ENCODE results near the gene GLRX5. TPM values are rescaled to one million over a fixed set of nuclear protein-coding genes. Genes with fewer than 3 reads are reported as not detected.

GLRX5 gene
- total RNA-seq, 1 experiment from 2014 or later, result 73.1 TPM

DNA sequence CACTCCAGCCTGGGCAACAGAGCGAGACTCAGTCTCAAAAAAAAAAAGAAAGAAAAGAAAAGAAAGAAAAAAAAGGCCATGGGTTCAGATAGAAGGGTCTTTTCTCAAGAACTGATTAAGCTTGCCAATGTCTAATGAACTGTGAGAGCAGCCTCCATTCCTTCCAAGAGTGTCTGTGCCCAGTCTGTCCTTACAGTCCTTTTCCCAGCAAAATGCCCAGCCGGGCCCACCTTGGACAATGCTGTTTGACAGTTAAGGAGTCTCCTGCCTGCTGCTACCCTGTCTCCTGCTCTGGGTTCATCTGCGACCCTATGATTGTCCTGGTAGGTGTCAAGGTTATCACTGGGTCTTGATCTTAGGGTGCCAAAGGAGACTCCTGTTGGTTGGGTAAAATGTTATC is 39.8 kb upstream of the GLRX5 start:
- Histone ChIP-seq H3K27me3 (ENCODE audit: control insufficient read depth, insufficient read depth, low read length) (no peaks in the 10 kb centered on the region), H3K4me3 (ENCODE audit: insufficient read depth, low read depth, low read length) (no peak overlapping the region), H3K36me3 (replicated peaks; ENCODE audit: control insufficient read depth, insufficient read depth, low read length) (no peaks in the 10 kb centered on the region)
- DNase-seq, result no peak

GRCh38 chr14:95495538-95496025 is 39.3 kb upstream of the GLRX5 start:
- Histone ChIP-seq H3K4me3 (ENCODE audit: insufficient read depth, low read depth, low read length) (no peak overlapping the region), H3K27me3 (ENCODE audit: control insufficient read depth, insufficient read depth, low read length) (no peaks in the 10 kb centered on the region), H3K36me3 (replicated peaks; ENCODE audit: control insufficient read depth, insufficient read depth, low read length) (no peaks in the 10 kb centered on the region)
- no peak for DNase-seq

DNA sequence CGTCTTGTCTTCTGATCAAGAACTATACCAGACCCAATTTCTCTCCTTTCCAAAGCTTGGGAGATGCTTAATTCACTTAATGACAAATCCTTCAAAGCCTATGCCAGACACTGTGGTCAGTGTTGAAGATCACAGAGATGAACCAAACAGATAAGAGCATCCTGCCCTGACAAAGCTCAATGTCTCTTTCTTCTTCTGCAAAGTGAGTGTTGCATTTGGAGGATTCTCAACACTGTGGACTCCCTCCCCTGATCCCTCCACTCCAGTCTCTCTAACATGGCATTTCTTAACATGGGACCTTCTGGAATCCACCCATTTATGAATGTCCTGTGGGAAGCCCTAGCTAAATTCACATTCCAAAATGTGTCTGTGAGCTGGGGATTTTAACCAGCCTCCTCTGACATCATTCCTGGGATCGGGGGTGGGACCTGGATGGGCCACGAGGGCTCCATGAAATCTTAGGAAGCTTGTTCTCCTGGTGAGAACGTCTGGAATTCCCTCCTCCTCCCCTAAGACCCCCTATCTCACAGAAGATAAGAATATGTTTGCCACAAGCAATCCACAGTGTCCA is 38.7 kb upstream of the GLRX5 start:
- H3K27me3 ChIP-seq (ENCODE audit: control insufficient read depth, insufficient read depth, low read length), result no peaks in the 10 kb centered on the region
- H3K4me3 ChIP-seq (ENCODE audit: insufficient read depth, low read depth, low read length), result no peak overlapping the region
- no peak for DNase-seq
- H3K36me3 ChIP-seq (replicated peaks; ENCODE audit: control insufficient read depth, insufficient read depth, low read length), result no peaks in the 10 kb centered on the region

GRCh38 chr14:95496690-95497259 is 38.1 kb upstream of the GLRX5 start:
- no peak overlapping the region for H3K4me3 ChIP-seq (ENCODE audit: insufficient read depth, low read depth, low read length)
- no peak for DNase-seq
- H3K27me3 ChIP-seq (ENCODE audit: control insufficient read depth, insufficient read depth, low read length), result no peaks in the 10 kb centered on the region
- H3K36me3 ChIP-seq (replicated peaks; ENCODE audit: control insufficient read depth, insufficient read depth, low read length), result no peaks in the 10 kb centered on the region

DNA sequence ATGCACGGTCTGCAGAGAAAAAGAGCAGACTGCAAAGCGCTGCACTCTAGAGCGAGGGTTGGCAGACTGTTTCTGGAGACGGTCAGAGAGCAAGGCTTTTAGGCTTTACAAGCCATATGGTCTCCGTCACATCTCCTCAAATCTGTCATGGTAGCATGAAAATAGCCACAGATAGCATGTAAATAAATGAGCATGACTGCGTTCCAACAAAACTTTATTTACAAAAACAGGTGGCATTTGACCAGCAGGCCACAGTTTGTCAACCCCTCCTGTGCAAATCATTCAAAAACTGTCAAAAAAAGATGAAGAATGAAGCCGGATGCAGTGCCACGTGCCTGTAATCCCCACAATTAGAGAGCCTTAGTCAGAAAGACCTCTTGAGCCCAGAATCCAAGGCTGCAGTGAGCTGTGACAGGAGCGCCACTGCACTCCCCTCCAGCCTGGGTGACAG is 37.3 kb upstream of the GLRX5 start:
- Histone ChIP-seq H3K27me3 (ENCODE audit: control insufficient read depth, insufficient read depth, low read length) (no peaks in the 10 kb centered on the region), H3K36me3 (replicated peaks; ENCODE audit: control insufficient read depth, insufficient read depth, low read length) (no peaks in the 10 kb centered on the region), H3K4me3 (ENCODE audit: insufficient read depth, low read depth, low read length) (no peak overlapping the region)
- no peak for DNase-seq

GRCh38 chr14:95498622-95499353 is 36.1 kb upstream of the GLRX5 start:
- no peak for DNase-seq
- no peak overlapping the region for H3K4me3 ChIP-seq (ENCODE audit: insufficient read depth, low read depth, low read length)
- H3K27me3 ChIP-seq (ENCODE audit: control insufficient read depth, insufficient read depth, low read length), result no peaks in the 10 kb centered on the region
- no peaks in the 10 kb centered on the region for H3K36me3 ChIP-seq (replicated peaks; ENCODE audit: control insufficient read depth, insufficient read depth, low read length)

GRCh38 chr14:95499354-95499750 is 35.5 kb upstream of the GLRX5 start:
- no peaks in the 10 kb centered on the region for H3K36me3 ChIP-seq (replicated peaks; ENCODE audit: control insufficient read depth, insufficient read depth, low read length)
- DNase-seq, result no peak
- no peak overlapping the region for H3K4me3 ChIP-seq (ENCODE audit: insufficient read depth, low read depth, low read length)
- H3K27me3 ChIP-seq (ENCODE audit: control insufficient read depth, insufficient read depth, low read length), result no peaks in the 10 kb centered on the region

DNA sequence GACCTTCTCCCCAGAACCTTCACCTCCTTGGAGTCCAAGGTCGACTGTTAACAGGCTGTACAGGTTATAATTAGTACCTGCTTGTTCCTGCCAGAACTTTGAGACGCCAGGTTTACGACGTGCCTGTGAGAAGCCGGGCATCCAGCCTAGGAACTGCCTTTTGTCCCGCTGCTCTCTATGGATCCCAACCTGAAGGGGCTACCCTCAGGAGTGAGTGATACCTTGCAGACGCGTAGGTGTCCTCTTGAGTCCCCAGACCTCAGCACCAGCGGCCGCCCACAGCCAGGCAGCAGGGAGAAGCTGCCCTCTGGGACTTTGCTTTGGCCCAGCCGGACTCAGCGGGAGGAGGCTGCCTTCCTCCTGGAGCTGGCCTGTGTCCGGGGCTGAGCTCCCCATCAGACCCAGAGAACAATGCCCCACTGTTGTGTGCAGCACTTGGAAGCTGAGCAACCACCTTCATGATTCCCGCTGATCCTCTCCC is 34.6 kb upstream of the GLRX5 start:
- no peak for DNase-seq
- H3K27me3 ChIP-seq (ENCODE audit: control insufficient read depth, insufficient read depth, low read length), result no peaks in the 10 kb centered on the region

GRCh38 chr14:95500772-95501401 is 34.0 kb upstream of the GLRX5 start:
- H3K27me3 ChIP-seq (ENCODE audit: control insufficient read depth, insufficient read depth, low read length), result no peaks in the 10 kb centered on the region
- no peaks in the 10 kb centered on the region for H3K36me3 ChIP-seq (replicated peaks; ENCODE audit: control insufficient read depth, insufficient read depth, low read length)
- no peak overlapping the region for H3K4me3 ChIP-seq (ENCODE audit: insufficient read depth, low read depth, low read length)
- no peak for DNase-seq

More for the DNA sequence above, 34.6 kb upstream of the GLRX5 start:
- Histone ChIP-seq H3K4me3 (ENCODE audit: insufficient read depth, low read depth, low read length) (no peak overlapping the region), H3K36me3 (replicated peaks; ENCODE audit: control insufficient read depth, insufficient read depth, low read length) (no peaks in the 10 kb centered on the region)

GRCh38 chr14:95502381-95502950 is 32.4 kb upstream of the GLRX5 start:
- Histone ChIP-seq H3K27me3 (ENCODE audit: control insufficient read depth, insufficient read depth, low read length) (no peaks in the 10 kb centered on the region), H3K4me3 (ENCODE audit: insufficient read depth, low read depth, low read length) (no peak overlapping the region), H3K36me3 (replicated peaks; ENCODE audit: control insufficient read depth, insufficient read depth, low read length) (no peaks in the 10 kb centered on the region)
- DNase-seq, result no peak

DNA sequence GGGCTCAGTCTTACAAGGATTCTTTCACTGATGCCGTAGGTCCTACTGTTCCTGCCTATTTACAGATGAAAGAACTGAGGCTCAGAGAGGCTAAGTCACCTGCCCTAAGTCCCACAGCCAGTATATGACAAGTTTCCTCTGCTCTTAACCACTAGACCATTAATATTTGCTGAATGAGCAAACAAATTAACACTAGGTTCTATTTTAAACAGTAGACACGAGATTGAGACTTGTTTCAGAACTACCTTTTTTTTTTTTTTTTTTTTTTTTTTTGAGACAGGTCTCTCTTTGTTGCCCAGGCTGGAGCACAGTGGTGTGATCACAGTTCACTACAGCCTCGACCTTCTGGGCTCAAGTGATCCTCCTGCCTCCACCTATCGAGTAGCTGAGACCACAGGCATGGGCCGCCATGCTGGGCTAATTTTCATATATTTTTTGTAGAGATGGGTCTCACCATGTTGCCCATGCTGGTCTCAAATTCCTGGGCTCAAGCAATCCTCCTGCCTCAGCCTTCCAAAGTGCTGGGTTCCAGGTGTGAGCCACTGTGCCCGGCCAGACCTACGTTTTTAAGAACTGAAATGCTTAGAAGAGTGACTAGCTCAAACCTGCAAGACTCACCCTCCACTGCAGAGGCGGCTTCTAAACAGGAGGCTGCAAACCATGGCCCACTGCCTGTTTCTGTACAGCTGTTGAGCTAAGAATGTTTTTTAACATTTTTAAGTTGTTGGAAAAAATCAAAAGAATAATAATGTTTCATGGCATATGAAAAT is 31.3 kb upstream of the GLRX5 start:
- no peaks in the 10 kb centered on the region for H3K36me3 ChIP-seq (replicated peaks; ENCODE audit: control insufficient read depth, insufficient read depth, low read length)
- H3K4me3 ChIP-seq (ENCODE audit: insufficient read depth, low read depth, low read length), result no peak overlapping the region
- no peak for DNase-seq
- H3K27me3 ChIP-seq (ENCODE audit: control insufficient read depth, insufficient read depth, low read length), result no peaks in the 10 kb centered on the region

GRCh38 chr14:95504135-95505029 is 30.5 kb upstream of the GLRX5 start:
- no peak overlapping the region for H3K4me3 ChIP-seq (ENCODE audit: insufficient read depth, low read depth, low read length)

DNA sequence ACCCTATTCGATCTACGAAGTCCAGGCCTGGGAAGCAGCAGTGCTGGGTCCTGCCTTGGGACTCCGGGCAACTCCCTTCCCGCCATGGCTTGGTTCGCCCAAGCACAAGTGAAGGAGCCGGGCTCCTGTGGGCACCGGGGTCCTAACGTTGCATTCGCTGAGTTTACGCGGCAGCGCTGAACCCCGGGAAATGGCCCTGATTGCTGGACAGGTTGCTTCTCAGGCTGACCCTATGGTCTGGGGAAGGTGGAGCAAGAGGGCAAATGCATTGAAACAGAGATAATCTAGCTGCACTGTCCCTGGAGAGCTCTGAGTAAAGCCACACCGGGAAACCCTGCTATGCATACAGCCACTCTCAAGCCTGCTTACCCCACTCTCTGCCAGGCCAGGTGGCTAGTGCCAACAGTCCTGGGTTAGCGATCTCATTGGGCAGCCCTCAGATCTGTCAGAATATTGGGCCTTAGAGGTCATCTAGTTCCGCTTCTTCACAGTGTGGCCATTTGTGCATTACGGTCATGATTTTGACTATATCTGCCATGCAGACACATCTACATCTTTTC is 29.7 kb upstream of the GLRX5 start:
- Histone ChIP-seq H3K27me3 (ENCODE audit: control insufficient read depth, insufficient read depth, low read length) (no peaks in the 10 kb centered on the region), H3K36me3 (replicated peaks; ENCODE audit: control insufficient read depth, insufficient read depth, low read length) (no peaks in the 10 kb centered on the region), H3K4me3 (ENCODE audit: insufficient read depth, low read depth, low read length) (no peak overlapping the region)
- DNase-seq, result no peak

More at GRCh38 chr14:95504135-95505029, 30.5 kb upstream of the GLRX5 start:
- Histone ChIP-seq H3K36me3 (replicated peaks; ENCODE audit: control insufficient read depth, insufficient read depth, low read length) (no peaks in the 10 kb centered on the region), H3K27me3 (ENCODE audit: control insufficient read depth, insufficient read depth, low read length) (no peaks in the 10 kb centered on the region)
- no peak for DNase-seq
